Tibial nerve (tissue), 4 donors: ENCODE data around the gene PREX1. TPM values are rescaled to one million over a fixed set of nuclear protein-coding genes. Genes with fewer than 3 reads are reported as not detected.

Experiments
- DNase-seq, 2 donors: peaks; one replicate each; pipeline ENCODE4 v3.0.0-alpha.2; 2019; ENCODE audit warnings: low spot score in 2 of 2
- H3K27ac ChIP-seq, 4 donors: fragments of 200-600 bp; sonication (generic) in 3 of 4; one replicate each; pipeline ENCODE4 v1.5.1; 2017 to 2019; ENCODE audit warnings: mild to moderate bottlenecking in 1 of 4
- H3K27me3 ChIP-seq, 2 donors: fragments of 200-600 bp; sonication (generic) in 1 of 2; one replicate each; pipeline versions ENCODE4 v1.5.1 to v1.6.0; 2017 to 2019
- H3K36me3 ChIP-seq, 3 donors: fragments of 200-600 bp; sonication (generic); one replicate each; pipeline ENCODE4 v1.5.1; 2018 to 2019
- H3K4me1 ChIP-seq, 4 donors: fragments of 200-600 bp; sonication (generic) in 3 of 4; one replicate each; pipeline ENCODE4 v1.5.1; 2017 to 2019
- H3K4me3 ChIP-seq, 4 donors: fragments of 200-600 bp; sonication (generic) in 3 of 4; one replicate each; pipeline ENCODE4 v1.5.1; 2017 to 2019; ENCODE audit warnings: mild to moderate bottlenecking in 1 of 4, moderate library complexity in 1 of 4
- H3K9me3 ChIP-seq, 4 donors: fragments of 200-600 bp; sonication (generic) in 3 of 4; one replicate each; pipeline ENCODE4 v1.5.1; 2017 to 2019
- CTCF ChIP-seq, 5 experiments: fragments of 200-600 bp in 3 of 5; fragments of 450-650 bp in 2 of 5; sonication (generic) in 3 of 5; IDR thresholded peaks; one replicate each; pipeline ENCODE4 v1.5.1; 2016 to 2019; ENCODE audit warnings: antibody characterized with exemption in 5 of 5, mild to moderate bottlenecking in 3 of 5, moderate library complexity in 2 of 5
- EP300 ChIP-seq, 2 donors: sonication (generic); formaldehyde crosslinking; IDR thresholded peaks; one replicate each; pipeline ENCODE4 v1.6.1; 2017; ENCODE audit warnings: antibody characterized with exemption in 2 of 2, mild to moderate bottlenecking in 1 of 2
- POLR2A ChIP-seq, 2 donors: fragments of 450-650 bp; IDR thresholded peaks; one replicate each; pipeline ENCODE4 v1.6.1; 2017; ENCODE audit warnings: antibody characterized with exemption in 2 of 2, mild to moderate bottlenecking in 2 of 2, moderate library complexity in 2 of 2
- WGBS, 2 donors: methylation state at CpG; one replicate each; pipeline ENCODE4 v1.1.5; 2018; 5-methylcytosine and 5-hydroxymethylcytosine counted together
- total RNA-seq, 4 donors: library from RNA; depleted of rRNA; stranded (reverse); fragments of >200 nt; gene quantifications; one replicate each; pipeline ENCODE4 v1.1.0, GENCODE V29; 2016

Gene PREX1
- total RNA-seq, 4 donors from 2014 or later = 30.1 to 50.7 (median 32.5) TPM

GRCh38 chr20:48802647-48803046, 25.2 kb downstream of the PREX1 start:
- Histone ChIP-seq H3K4me3 (no peak overlapping the region), H3K27me3 (no peaks in the 10 kb centered on the region), H3K27ac (no peak overlapping the region), H3K9me3 (peaks cover 0 to 12% (median 2%) of the 10 kb centered on the region in 4 donors), H3K36me3 (peaks cover 0 to 2% (median 0%) of the 10 kb centered on the region in 3 donors), H3K4me1 (peaks cover 0 to 33% (median 19%) of the 10 kb centered on the region in 4 donors)
- DNase-seq = no peak
- no peak for TF ChIP-seq POLR2A (IDR thresholded peaks at IDR 0.05)
- TF ChIP-seq CTCF (IDR thresholded peaks at IDR 0.05) = no peak
- no peak for TF ChIP-seq EP300 (IDR thresholded peaks at IDR 0.05)
- 90 to 92% methylated on average over 7 of the region's 7 CpGs for WGBS, 2 donors

GRCh38 chr20:48802216-48802615, 25.6 kb downstream of the PREX1 start:
- no peak for DNase-seq
- peaks cover 0 to 8% (median 2%) of the 10 kb centered on the region in 4 donors for H3K9me3 ChIP-seq
- no peaks in the 10 kb centered on the region for H3K27me3 ChIP-seq
- TF ChIP-seq POLR2A (IDR thresholded peaks at IDR 0.05) (no peak), EP300 (IDR thresholded peaks at IDR 0.05) (no peak), CTCF (IDR thresholded peaks at IDR 0.05) (no peak)
- WGBS, 2 donors = 90 to 93% methylated on average over 1 to 2 of the region's 2 CpGs
- peaks cover 0 to 37% (median 23%) of the 10 kb centered on the region in 4 donors for H3K4me1 ChIP-seq
- H3K36me3 ChIP-seq = peaks cover 0 to 2% (median 0%) of the 10 kb centered on the region in 3 donors
- no peak overlapping the region for H3K27ac ChIP-seq
- H3K4me3 ChIP-seq = no peak overlapping the region

- no peaks in the 10 kb centered on the region for H3K36me3 ChIP-seq
- DNase-seq = no peak
- H3K4me3 ChIP-seq = no peak overlapping the region
- no peak for TF ChIP-seq CTCF (IDR thresholded peaks at IDR 0.05)
- TF ChIP-seq POLR2A (IDR thresholded peaks at IDR 0.05) = no peak
- no peak for TF ChIP-seq EP300 (IDR thresholded peaks at IDR 0.05)
- H3K9me3 ChIP-seq = no peaks in the 10 kb centered on the region
- WGBS, 2 donors = 93 to 96% methylated on average over 10 of the region's 10 CpGs
- peaks cover 0 to 45% (median 25%) of the 10 kb centered on the region in 4 donors for H3K4me1 ChIP-seq
- no peak overlapping the region for H3K27ac ChIP-seq
- H3K27me3 ChIP-seq = no peaks in the 10 kb centered on the region
Observed at GRCh38 chr20:48801197-48801596, 26.6 kb downstream of the PREX1 start.

GRCh38 chr20:48800177-48800576, 27.6 kb downstream of the PREX1 start:
- Histone ChIP-seq H3K27ac (no peak overlapping the region), H3K4me3 (no peak overlapping the region), H3K27me3 (no peaks in the 10 kb centered on the region), H3K9me3 (no peaks in the 10 kb centered on the region), H3K36me3 (no peaks in the 10 kb centered on the region), H3K4me1 (peaks cover 0 to 41% (median 25%) of the 10 kb centered on the region in 4 donors)
- TF ChIP-seq POLR2A (IDR thresholded peaks at IDR 0.05) = no peak
- no peak for TF ChIP-seq CTCF (IDR thresholded peaks at IDR 0.05)
- TF ChIP-seq EP300 (IDR thresholded peaks at IDR 0.05) = no peak
- WGBS, 2 donors = 66 to 79% methylated on average over 4 of the region's 4 CpGs
- no peak for DNase-seq

- no peaks in the 10 kb centered on the region for H3K9me3 ChIP-seq
- TF ChIP-seq EP300 (IDR thresholded peaks at IDR 0.05) (no peak), CTCF (IDR thresholded peaks at IDR 0.05) (no peak), POLR2A (IDR thresholded peaks at IDR 0.05) (no peak)
- no peak for DNase-seq
- 60 to 61% methylated on average over 12 of the region's 12 CpGs for WGBS, 2 donors
- H3K27ac ChIP-seq = no peak overlapping the region
- H3K36me3 ChIP-seq = no peaks in the 10 kb centered on the region
- no peak overlapping the region for H3K4me3 ChIP-seq
- peaks cover 0 to 46% (median 28%) of the 10 kb centered on the region in 4 donors for H3K4me1 ChIP-seq
- H3K27me3 ChIP-seq = no peaks in the 10 kb centered on the region
Observed at GRCh38 chr20:48799328-48800105, 28.3 kb downstream of the PREX1 start.
